ENCODE measurements around the gene ZKSCAN5. TPM values are rescaled to one million over a fixed set of nuclear protein-coding genes. Genes with fewer than 3 reads are reported as not detected.
A peak's percentile ranks its signal among the peaks of the same experiment; 100 is the strongest.
"Not testable (repeated sequence)": the region's sequence is repeated elsewhere in the genome, so short reads cannot be mapped to it uniquely, and the experiment has no call there.

Gene ZKSCAN5
- total RNA-seq, 1 donor from 2014 or later, result 14.4 TPM

DNA sequence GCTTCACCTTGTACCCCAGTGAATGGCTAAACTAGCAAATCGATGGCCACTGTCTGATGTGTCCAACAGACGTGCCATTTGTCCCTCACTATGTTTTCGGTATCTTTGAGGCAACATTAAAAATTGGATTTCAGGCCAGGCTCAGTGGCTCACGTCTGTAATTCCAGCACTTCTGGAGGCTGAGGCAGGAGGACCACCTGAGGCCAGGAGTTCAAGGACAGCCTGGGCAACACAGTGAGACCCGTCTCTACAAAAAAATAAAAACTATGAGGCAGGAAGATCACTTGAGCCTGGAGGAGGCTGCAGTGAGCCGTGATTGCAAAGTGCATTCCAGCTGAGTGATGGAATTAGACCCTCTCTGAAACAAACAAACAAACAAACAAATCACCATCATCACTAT, 39.5 kb downstream of the ZKSCAN5 start:
- Mint-ChIP-seq H3K36me3 (peaks cover 60% of the 10 kb centered on the region), H3K4me1 (no peaks in the 10 kb centered on the region), H3K27ac (no peak overlapping the region), H3K27me3 (ENCODE audit: low read depth) (no peaks in the 10 kb centered on the region), H3K4me3 (no peak overlapping the region), H3K9me3 (peaks cover 40% of the 10 kb centered on the region)
- TF ChIP-seq, protein P1, sequence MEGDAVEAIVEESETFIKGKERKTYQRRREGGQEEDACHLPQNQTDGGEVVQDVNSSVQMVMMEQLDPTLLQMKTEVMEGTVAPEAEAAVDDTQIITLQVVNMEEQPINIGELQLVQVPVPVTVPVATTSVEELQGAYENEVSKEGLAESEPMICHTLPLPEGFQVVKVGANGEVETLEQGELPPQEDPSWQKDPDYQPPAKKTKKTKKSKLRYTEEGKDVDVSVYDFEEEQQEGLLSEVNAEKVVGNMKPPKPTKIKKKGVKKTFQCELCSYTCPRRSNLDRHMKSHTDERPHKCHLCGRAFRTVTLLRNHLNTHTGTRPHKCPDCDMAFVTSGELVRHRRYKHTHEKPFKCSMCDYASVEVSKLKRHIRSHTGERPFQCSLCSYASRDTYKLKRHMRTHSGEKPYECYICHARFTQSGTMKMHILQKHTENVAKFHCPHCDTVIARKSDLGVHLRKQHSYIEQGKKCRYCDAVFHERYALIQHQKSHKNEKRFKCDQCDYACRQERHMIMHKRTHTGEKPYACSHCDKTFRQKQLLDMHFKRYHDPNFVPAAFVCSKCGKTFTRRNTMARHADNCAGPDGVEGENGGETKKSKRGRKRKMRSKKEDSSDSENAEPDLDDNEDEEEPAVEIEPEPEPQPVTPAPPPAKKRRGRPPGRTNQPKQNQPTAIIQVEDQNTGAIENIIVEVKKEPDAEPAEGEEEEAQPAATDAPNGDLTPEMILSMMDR (IDR thresholded peaks at IDR 0.05; ENCODE audit: unreplicated experiment), result no peak
- no peak for DNase-seq (ENCODE audit: low spot score in 2 of 2, unreplicated experiment in 2 of 2)

DNA sequence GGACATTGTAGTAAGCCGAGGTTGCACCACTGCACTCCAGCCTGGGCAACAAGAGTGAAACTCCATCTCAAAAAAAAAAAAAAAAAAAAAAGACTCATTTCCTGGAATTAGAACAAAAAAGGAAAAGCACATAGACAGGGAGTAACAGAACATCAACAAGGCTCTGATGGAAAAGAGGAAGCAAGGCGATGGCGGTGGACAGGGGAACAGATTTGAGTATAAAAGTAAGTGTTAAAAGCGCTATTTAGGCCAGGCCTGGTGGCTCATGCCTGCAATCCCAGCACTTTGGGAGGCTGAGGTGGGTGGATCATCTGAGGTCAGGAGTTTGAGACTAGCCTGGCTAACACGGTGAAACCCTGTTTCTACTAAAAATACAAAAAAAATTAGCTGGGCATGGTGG, 40.8 kb downstream of the ZKSCAN5 start:
- DNase-seq (ENCODE audit: low spot score in 2 of 2, unreplicated experiment in 2 of 2); H3K27ac Mint-ChIP-seq; H3K4me1 Mint-ChIP-seq; H3K27me3 Mint-ChIP-seq (ENCODE audit: low read depth); H3K4me3 Mint-ChIP-seq: not testable (repeated sequence)
- Mint-ChIP-seq H3K36me3 (peaks cover 67% of the 10 kb centered on the region), H3K9me3 (peaks cover 42% of the 10 kb centered on the region)

DNA sequence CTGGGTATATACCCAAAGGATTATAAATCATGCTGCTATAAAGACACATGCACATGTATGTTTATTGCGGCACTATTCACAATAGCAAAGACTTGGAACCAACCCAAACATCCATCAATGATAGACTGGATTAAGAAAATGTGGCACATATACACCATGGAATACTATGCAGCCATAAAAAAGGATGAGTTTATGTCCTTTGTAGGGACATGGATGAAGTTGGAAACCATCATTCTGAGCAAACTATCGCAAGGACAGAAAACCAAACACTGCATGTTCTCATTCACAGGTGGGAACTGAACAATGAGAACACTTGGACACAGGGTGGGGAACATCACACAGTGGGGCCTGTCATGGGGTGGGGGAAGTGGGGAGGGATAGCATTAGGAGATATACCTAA, 45.1 kb downstream of the ZKSCAN5 start:
- Mint-ChIP-seq H3K36me3 (peaks cover 42% of the 10 kb centered on the region), H3K9me3 (peaks cover 21% of the 10 kb centered on the region), H3K4me3 (peak overlapping the region; percentile 28), H3K4me1 (peaks cover 17% of the 10 kb centered on the region)
- H3K27me3 Mint-ChIP-seq (ENCODE audit: low read depth); H3K27ac Mint-ChIP-seq; DNase-seq (ENCODE audit: low spot score in 2 of 2, unreplicated experiment in 2 of 2): not testable (repeated sequence)

DNA sequence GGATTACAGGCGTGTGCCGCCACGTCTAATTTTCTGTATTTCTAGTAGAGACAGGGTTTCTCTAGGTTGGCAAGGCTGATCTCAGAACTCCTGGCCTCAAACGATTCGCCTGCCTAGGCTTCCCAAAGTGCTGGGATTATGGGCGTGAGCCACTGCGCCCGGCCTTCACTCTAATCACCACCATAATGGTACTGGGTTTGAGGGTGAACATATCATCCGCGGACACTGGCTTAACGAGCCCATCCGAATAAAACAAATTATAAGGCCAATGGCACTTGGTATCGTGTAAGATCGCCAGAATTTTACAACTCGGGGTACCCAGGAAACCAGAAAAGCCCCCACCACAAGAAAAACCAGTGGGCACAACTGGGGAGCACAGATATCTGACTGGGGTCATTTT, 46.9 kb downstream of the ZKSCAN5 start:
- DNase-seq (ENCODE audit: low spot score in 2 of 2, unreplicated experiment in 2 of 2), result no peak
- H3K27ac Mint-ChIP-seq, result peak overlapping the region; percentile 95
- peak overlapping the region; percentile 93 for H3K4me3 Mint-ChIP-seq
- peaks cover 41% of the 10 kb centered on the region for H3K36me3 Mint-ChIP-seq
- H3K4me1 Mint-ChIP-seq, result peaks cover 18% of the 10 kb centered on the region
- H3K9me3 Mint-ChIP-seq, result peaks cover 18% of the 10 kb centered on the region
- H3K27me3 Mint-ChIP-seq (ENCODE audit: low read depth), result no peaks in the 10 kb centered on the region
- TF ChIP-seq, protein P1 (IDR thresholded peaks at IDR 0.05; ENCODE audit: unreplicated experiment), result no peak

DNA sequence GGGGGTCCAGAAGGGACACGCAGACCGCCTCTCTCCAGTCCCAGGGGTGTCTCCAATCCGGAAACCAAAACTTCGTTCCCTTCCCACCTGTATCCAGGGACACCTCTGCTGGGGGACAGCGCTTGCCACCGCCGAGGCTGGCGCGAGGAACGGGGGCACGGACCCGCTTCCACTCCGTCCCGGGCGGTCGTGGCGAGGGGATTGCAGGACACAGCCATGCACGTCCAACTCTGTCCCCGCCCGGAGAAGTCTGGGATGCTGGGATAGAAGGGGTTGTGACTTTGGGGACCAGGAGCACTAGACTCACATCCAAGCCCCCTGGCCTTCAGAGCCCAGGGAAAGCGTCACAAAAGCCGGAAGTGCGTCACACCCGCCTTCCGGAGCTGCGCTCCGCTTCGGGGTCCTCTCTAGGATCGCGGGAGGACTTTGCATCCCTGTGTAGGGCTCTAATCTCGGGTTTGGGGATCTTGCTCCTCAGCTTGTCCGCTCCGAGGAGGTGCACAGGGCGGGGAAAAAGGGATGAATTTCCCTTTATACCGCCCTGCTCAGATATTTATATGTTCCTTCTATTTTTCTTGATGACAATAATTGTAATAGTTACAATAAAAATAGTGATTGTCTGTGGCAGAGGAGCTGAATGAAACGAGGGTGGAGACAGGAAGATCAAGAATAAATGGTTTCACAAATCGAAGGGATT, 47.5 kb downstream of the ZKSCAN5 start, which contains the start of gene FAM200A:
TSS of gene FAM200A (minus strand) at position 348 of the 697 bp plus-strand sequence. CDS start 3,707 bp downstream, outside the sequence.
- H3K27me3 Mint-ChIP-seq (ENCODE audit: low read depth), result no peaks in the 10 kb centered on the region
- peak within 1 kb of the TSS; percentile 95 for H3K27ac Mint-ChIP-seq
- peaks cover 35% of the 10 kb centered on the region for H3K36me3 Mint-ChIP-seq
- DNase-seq (ENCODE audit: low spot score in 2 of 2, unreplicated experiment in 2 of 2), result peak; percentile 60 to 81
- H3K4me3 Mint-ChIP-seq, result peak within 1 kb of the TSS; percentile 93
- peaks cover 18% of the 10 kb centered on the region for H3K4me1 Mint-ChIP-seq
- TF ChIP-seq, protein P1 (IDR thresholded peaks at IDR 0.05; ENCODE audit: unreplicated experiment), result no peak
- peaks cover 13% of the 10 kb centered on the region for H3K9me3 Mint-ChIP-seq

DNA sequence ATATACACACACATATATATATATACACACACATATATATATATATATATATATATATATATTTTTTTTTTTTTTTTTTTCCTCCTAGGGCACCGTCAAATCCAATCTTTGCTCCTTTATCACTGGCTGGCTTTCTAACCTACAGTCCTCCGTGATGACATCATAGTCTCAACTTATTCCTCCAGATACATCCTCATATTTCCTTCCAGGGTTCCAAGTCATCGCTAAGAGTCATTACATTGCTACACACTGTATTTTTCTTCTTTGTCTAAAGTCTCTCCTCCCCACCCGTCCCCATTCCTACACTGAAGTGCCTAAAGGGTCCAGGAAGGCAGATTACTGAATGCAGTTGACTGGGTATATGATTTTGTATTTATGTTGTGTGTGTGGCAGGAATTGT, 48.6 kb downstream of the ZKSCAN5 start:
- H3K4me1 Mint-ChIP-seq, result peaks cover 27% of the 10 kb centered on the region
- DNase-seq (ENCODE audit: low spot score in 2 of 2, unreplicated experiment in 2 of 2), result no peak
- H3K27me3 Mint-ChIP-seq (ENCODE audit: low read depth), result no peaks in the 10 kb centered on the region
- H3K27ac Mint-ChIP-seq, result no peak overlapping the region
- H3K36me3 Mint-ChIP-seq, result peaks cover 24% of the 10 kb centered on the region
- TF ChIP-seq, protein P1 (IDR thresholded peaks at IDR 0.05; ENCODE audit: unreplicated experiment), result no peak
- H3K4me3 Mint-ChIP-seq, result peak overlapping the region; percentile 44
- peaks cover 8% of the 10 kb centered on the region for H3K9me3 Mint-ChIP-seq
